HPDE6-E6E7 (cell line): ENCODE measurements around the gene TEDDM1.
"Not testable (repeated sequence)": the region's sequence is repeated elsewhere in the genome, so short reads cannot be mapped to it uniquely, and the experiment has no call there.

Source experiments
- DNase-seq: peaks from one replicate; pipeline ENCODE4 v3.0.0; 2011; ENCODE audit warnings: missing footprints; ENCODE audit errors: extremely low spot score

The TEDDM1 gene

DNA sequence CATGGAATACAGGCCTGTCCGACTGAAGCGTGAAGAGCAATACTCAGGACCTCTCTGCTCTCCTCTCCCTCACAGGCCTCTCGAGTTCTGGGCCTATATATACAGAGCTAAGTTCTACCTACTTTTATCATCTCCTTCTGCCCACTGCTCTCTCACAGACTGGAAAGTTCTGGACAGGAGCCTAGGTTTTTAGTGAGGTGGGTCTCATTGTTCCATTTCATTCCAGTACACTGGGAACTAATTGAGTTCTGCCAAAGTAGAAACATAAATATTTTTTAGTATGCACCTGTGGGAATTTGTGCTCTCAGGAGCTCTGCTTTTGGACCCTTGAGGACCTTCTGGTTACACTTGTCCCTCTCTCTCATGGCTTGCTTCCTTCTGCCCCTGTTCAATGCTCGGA lies at the start of gene TEDDM1:
TSS of gene TEDDM1 (minus strand) at position 101 of the 400 bp plus-strand sequence. CDS start 182 bp downstream, outside the sequence.
- no peak for DNase-seq

GRCh38 chr1:182450087-182450486 lies 49.6 kb upstream of the TEDDM1 start, which contains the start of gene RGSL1:
Gene RGSL1, plus strand, starts transcription at chr1:182450146. Its CDS starts 20 bp downstream, at chr1:182450166.
- DNase-seq = no peak

DNA sequence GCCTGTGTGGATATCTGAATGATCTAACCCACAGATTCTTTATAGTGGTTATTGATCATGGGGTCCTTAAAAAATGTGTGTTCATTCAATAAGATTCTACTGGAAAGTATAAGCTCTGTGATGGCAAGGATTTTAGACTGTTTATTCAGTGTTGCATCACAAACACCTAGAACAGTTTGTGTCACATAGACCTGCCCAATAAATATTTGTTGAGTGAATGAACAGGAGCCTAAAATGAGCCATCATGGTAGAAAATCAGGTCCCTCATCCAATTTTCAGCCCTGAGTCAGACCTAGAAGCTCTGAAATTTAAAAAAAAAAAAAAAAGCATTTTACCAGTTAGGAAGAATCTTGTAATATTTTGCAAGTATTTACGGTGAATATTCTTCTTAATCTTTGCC lies 47.2 kb upstream of the TEDDM1 start:
- no peak for DNase-seq

DNA sequence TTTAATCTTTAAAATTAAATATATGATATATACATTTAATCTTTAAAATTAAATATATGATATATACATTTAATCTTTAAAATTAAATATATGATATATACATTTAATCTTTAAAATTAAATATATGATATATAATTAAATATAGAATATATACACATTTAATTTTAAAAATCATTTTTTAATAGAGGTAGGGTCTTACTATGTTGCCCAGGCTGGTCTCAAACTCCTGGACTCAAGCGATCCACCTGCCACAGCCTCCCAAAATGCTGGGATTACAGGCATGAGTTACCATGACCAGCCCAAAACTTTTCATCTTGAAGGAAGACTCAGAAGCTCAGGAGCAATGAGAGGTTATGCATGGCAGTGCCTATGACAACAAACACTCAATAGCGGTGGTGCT lies 46.7 kb upstream of the TEDDM1 start:
- DNase-seq = not testable (repeated sequence)

- DNase-seq = peak; percentile 41
Observed at GRCh38 chr1:182446033-182446669, 45.7 kb upstream of the TEDDM1 start.

DNA sequence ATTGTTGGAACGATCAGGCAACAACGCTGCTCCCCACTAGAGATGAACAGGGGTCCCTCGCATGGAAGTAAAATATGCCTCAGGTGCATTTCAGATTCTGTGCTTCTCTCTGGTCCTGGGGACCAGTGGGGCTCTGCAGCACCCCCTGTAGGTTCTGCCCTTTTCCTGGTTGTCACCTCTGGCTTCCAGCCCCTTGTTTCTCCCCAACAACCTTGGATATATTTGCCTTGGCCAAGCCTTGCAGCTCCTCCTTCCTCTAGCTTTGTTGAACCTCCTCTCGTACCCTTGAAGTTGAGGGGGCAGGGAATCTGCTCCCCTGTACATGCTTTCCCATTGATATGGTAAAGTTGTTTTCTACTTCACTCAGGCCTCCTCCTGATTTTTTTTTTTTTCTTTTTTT lies 44.0 kb upstream of the TEDDM1 start:
- DNase-seq = no peak

DNA sequence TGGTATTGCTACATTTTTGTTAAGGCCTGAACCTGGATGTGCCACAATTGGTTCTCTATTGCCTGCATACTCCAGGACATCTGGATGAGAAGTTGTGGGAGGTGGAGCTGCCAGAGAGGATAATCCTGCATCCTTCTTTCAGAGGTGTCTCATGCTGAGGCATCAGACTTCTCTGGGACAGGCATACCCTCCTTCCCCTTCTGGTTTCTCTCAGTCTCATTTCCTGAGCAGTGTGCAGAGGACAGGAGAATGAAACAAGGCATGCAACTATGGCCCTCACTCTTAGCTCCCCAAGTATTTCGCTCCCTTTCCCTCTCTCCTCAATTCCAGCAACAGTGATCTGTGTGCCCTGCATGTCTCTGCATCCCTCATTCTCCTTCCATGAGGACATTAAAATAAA lies 41.9 kb upstream of the TEDDM1 start:
- no peak for DNase-seq

- no peak for DNase-seq
Observed at GRCh38 chr1:182441719-182442118, 41.3 kb upstream of the TEDDM1 start.

DNA sequence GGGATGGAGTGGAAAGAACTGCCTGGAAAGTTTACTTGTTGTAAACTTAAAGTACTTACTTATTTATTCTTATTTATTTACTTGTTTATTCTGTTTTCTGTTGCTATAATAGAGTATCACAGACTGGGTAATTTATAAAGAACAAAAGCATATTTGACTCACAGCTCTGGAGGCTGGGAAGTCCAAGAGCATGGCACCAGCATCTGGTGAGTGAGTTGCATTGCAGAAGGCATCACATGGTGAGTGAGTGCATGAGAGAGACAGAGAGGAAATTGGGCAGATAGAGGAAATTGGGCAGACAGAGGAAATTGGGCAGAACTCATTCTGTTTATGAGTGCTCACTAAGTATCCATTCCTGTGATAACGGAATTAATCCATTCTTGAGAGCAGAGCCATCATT lies 37.9 kb upstream of the TEDDM1 start:
- DNase-seq = no peak

GRCh38 chr1:182433580-182433979 lies 33.1 kb upstream of the TEDDM1 start:
- no peak for DNase-seq

DNA sequence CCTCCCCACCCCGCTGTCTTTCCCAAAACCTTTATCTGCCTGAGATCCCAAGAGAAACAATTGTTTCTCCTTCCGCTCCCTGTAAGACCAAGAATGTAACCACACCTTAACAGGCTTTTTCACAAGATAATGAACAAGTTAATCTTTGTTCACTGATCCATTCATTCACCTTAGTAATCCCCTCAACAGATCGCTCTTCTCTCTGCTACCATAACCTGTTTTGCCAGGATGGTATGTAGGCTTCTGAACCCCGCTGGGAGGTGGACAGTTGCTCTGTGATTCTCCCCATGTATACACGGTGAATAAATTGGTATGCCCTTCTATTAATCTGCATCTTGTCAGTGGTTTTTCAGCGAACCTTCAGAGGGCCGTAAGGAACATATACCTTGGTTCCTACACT lies 30.8 kb upstream of the TEDDM1 start:
- DNase-seq = no peak

- no peak for DNase-seq
Observed at GRCh38 chr1:182430263-182431068, 30.0 kb upstream of the TEDDM1 start.

GRCh38 chr1:182428043-182428442 lies 27.6 kb upstream of the TEDDM1 start:
- no peak for DNase-seq

GRCh38 chr1:182426442-182427430 lies 26.3 kb upstream of the TEDDM1 start:
- DNase-seq = no peak

DNA sequence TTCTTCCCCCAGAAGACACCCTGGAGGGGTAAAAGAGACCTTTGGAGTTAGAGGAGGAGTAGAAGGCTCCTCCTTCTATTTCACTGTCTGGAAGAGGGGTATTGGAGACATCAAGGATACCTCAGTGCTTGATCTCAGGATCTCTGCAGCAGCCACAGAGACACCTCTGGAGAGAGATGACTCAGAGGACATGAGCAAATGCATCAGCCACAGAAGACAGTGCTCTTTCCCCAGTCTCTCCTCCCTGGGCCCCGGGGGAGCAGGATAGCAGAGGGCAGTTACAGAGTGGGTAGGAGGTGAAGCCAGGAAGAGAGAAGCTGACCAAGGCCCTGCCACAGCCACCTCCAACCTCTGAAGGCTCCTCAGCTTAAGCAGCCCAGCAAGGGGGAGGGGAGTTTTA lies 15.3 kb upstream of the TEDDM1 start:
- no peak for DNase-seq

DNA sequence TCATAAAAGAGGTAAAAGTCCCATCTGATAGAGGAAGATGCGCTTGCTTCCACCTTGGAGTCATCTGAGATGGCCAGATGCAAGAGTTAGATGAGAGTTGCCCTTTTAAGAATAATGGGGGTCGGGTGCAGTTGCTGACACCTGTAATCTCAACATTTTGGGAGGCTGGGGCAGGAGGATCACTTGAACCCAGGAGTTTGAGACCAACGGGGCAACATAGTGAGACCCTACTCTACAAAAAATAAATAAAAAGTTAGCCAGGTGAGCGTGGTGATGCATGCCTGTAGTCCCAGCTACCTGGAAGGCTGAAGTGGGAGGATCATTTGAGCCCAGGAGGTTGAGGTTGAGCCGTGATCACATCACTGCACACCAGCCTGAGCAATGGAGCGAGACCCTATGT lies 13.5 kb upstream of the TEDDM1 start:
- no peak for DNase-seq

- no peak for DNase-seq
Observed at GRCh38 chr1:182413486-182413885, 13.0 kb upstream of the TEDDM1 start.

DNA sequence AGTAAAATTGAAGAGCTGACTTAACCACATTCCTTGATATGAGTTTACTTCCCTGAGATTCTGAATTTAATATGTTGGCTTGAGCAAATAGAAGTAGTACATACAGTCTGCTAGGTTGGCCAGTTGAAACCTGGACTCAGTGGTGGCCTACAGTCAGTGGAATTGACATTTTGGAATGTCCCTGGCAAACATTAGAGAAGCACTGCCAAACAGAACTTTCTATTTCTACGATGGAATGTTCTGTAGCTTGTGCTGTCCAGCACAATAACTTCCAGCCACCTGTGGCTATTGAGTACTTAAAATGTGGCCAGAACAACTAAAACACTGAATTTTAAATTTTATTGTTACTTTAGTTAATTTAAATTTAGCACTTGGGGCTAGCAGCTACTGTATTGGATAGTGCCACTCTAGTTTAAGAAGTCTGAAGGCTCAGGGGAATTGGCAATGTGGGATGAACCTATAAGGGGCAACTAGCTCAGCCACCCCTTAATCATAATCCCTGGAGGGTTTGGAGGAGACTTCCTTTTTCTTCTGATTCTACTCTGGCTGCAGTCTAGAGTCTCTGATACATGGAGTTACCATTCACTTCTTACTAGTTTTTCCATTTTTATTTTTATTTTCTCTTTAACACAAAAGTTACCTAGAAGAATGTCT lies 10.3 kb upstream of the TEDDM1 start:
- DNase-seq = no peak

DNA sequence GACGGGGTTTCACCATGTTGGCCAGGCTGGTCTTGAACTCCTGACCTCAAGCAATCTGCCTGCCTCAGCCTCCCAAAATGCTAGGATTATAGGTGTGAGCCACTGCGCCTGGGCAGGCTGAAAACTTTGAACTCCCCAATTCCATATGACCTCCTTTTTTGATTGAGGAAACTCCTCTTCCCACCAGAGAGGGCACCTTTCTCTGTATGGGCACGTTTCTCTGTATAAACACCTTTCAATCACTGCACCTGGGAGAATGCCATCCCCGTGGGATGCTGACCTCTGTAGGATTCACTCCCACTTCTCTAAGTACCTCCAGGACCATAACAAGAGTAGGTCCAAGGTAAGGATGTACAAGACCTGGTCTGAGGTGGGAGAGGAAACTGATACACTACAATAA lies 9.7 kb upstream of the TEDDM1 start:
- DNase-seq = no peak

- no peak for DNase-seq
Observed at GRCh38 chr1:182408435-182409075, 8.1 kb upstream of the TEDDM1 start.

GRCh38 chr1:182407724-182408123 lies 7.3 kb upstream of the TEDDM1 start:
- DNase-seq = no peak
